Stimulated activated CD4-positive, alpha-beta T cell treated with anti-CD3 and anti-CD28 coated beads, TNF-alpha, amount 100 ng/mL, for 24 hours (primary cell): ENCODE data around the gene RCSD1.

Source experiments
- DNase-seq, 3 experiments: peaks; one replicate each; pipeline ENCODE4 v3.0.0-alpha.2; 2020; ENCODE audit warnings: low read depth in 3 of 3

Gene RCSD1

DNA sequence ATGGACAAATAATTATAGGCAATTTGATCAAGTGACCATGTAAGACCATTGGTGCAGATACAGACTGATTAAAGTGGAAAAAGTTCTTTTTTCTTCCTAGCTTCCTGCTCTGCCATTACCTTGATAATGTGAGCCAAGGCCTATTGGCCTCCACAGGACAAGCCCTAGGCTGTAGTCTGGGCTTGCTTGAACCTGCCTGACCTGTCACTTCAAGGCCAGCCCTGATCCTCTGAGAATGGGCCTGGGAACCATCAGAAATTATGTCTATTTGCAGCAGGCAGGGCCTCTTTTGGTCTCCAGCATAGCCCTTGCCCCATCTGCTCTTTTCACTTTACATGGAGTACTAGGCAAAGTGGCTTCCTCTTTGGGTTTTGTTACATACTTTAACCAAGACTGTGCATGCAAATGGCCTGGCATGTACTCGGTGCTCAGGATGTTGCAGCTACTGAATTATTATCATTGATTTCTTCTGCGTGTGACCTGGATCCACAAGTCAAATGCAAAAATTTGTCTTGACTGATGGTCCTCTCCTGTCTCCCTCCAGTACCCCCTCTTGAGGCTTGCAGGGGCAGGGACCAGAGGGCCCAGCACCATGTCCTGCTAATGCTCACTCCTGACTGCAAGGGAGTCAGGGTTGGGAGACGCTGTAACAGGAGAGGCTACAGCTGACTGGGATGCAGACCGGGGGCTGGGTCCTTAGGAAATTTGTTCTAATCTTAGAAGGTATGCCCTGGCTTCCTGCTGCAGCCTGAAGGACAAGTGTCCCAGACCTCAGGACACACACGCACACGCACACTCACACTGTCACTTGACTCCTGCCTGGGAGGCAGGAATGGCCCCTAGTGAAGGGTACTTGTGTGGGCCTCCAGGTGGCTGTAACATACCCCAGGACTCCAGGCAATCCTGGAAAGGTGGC, 39.4 kb downstream of the RCSD1 start:
- DNase-seq: no peak

GRCh38 chr1:167670563-167670962, 40.5 kb downstream of the RCSD1 start:
- DNase-seq: no peak

- DNase-seq: no peak
These were observed 41.9 kb downstream of the RCSD1 start for GRCh38 chr1:167671727-167672511.

DNA sequence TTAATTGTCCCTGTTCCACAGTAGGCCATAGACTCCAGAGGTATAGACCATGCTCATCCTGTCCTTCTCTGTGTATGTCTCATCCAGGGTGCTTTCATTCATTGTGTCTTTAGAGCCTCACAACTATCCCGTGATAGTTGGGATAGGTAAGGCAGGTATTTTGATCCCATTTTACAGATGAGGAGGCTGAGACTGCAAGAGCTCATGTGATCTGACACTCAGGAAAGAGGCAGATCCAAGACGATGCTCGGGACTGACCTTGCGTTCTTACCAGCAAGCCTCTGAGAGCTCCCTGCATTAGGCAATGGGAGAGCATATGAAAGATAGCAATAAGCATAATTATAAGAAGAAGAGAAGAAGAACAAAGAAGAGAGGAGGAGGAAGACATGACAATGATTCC, 42.8 kb downstream of the RCSD1 start:
- DNase-seq: no peak

DNA sequence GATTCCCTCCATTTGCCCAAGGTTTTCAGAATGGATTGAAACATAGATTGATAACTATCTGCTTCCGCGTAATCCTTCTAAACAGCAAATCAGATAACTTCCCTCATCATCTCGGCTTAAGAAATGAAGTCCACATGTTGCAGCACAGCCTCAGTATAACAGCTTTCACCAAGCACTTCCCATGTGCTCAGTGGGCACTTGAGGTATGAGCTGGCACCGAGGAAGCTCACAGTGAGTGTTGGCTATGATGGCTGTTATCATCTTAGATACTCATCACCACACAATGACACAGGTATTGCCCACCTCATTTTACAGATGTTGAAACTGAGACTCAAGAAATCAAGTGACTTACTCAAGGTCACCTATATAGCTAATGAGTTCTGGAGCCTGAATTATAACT, 43.2 kb downstream of the RCSD1 start:
- no peak for DNase-seq

DNA sequence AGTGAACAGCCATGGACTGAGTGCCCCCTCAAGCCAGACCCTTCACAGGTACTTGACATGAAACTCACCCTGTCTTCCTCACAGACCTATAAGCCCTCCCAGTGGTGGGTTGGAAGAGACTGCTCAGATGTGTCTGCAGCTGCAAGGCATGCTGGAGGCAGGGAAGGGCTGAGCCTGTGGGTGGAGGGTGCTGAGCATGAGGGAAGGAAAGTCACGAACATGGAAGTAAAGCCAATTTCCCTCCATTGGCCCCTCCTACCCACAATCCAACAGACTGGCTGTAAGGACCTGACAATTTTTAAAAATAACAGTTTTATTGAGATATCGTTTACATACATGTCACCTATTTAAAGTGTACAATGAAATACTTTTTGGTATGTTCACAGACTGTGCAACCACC, 44.1 kb downstream of the RCSD1 start:
- DNase-seq: no peak

GRCh38 chr1:167675440-167675839, 45.4 kb downstream of the RCSD1 start:
- DNase-seq: no peak

DNA sequence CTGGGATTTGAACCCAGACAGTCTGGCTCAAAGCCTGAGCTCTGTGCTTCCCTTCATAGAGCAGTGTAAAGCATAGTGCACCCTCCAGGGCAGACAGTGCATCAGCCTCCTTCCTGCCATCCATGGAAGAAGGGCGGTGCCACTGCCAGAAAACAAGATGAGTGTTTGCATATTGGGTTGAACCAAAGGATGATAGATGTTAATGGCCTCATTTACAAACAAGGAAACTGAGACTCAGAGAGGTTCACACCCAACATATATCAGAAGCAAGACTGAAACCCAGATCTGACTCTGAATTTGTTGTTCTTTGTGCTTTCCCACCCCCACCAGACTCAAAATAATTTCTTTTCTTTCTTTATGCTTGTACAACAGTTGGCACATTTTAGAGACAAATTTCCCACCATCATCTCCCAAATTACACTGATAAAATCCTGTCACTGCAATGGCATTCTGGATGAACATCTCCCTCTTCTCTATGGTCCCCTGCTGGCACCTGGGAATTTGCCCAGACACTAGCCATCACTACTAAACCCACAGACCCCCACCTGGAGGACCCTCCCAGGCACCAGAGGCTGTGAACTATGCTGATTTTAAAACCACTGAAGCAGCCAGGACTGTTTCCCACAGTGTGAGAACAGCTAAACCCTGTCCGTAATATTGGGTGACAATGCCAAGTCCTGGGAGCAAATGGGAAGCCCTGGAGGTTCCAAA, 46.3 kb downstream of the RCSD1 start:
- no peak for DNase-seq

GRCh38 chr1:167676916-167677848, 47.1 kb downstream of the RCSD1 start:
- no peak for DNase-seq

DNA sequence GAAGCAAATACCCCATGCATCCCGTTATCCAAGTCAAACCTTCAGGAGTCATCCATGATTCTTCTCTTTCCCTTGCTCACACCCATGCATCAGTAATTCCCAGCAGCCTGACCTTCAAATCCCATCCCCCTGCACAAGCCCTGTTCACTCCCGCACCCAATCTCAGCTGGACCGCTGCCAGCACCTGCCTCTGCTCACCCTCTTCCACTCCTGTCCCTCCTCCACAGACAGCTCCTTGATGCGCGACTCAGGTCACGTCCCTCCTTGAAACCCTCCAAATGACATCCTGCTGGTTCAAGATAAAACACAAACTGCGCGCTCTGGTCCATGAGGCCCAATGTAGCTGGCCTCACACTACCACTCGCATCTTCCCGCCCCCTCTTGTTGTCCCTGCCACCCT, 48.4 kb downstream of the RCSD1 start:
- DNase-seq: no peak

DNA sequence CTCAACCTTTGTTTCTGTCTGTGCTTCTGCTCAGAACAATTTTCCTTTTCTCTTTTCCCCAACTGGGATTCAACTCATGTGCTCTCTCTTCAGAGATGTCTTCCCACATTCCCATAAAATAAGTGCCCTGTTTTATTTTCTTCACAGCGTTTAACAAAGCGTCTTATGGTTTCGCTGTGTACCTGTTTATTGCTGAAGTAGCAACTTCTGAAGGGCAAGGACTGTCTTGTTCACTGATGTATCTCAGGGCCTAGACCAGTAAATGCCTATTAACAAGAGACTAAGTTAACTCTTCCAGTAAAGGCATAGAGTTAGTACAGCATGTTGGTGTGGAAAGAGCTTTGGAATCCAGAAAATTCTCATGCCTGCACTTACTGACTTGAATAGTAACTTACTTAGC, 48.8 kb downstream of the RCSD1 start:
- no peak for DNase-seq

DNA sequence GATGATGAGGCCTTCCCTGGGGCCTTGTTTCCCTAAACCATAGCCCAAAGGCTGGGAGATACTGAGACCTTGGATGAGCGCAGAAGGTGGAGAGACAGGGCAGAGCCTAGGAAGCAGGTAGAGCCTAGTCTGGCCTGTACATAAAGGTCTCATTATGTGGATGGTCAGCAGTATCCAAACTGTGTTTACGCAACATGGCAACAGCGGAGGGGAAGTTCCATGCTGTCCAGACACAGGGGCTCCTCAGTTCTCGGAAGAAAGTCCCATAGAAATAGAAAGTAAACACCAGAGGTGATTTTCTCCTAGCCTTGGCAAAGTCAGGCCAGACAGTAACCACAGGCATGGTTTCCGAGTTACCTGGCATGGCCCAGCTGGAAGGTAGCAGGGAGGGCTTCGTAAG, 49.7 kb downstream of the RCSD1 start:
- DNase-seq: no peak

GRCh38 chr1:167681024-167681423, 51.0 kb downstream of the RCSD1 start:
- DNase-seq: no peak

GRCh38 chr1:167681451-167682098, 51.5 kb downstream of the RCSD1 start:
- no peak for DNase-seq

DNA sequence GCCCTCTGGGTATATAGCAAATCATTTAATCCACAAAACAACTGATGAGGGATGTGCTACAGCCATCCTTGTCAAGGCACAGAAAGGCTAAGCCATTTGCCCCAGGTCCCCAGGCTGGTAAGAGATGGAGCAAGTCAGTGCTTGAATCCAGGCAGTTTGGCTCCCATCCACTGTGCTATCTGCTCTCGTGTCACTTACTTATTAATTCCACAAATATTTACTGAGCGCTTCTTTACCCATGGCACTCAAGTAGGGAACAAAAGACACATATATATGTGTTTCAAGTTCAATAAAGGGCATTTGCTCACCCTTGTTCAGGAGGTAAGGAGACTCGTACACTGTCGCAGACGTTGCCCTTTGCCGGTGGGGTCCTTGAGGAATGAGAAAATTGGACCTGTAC, 53.2 kb downstream of the RCSD1 start:
- no peak for DNase-seq

DNA sequence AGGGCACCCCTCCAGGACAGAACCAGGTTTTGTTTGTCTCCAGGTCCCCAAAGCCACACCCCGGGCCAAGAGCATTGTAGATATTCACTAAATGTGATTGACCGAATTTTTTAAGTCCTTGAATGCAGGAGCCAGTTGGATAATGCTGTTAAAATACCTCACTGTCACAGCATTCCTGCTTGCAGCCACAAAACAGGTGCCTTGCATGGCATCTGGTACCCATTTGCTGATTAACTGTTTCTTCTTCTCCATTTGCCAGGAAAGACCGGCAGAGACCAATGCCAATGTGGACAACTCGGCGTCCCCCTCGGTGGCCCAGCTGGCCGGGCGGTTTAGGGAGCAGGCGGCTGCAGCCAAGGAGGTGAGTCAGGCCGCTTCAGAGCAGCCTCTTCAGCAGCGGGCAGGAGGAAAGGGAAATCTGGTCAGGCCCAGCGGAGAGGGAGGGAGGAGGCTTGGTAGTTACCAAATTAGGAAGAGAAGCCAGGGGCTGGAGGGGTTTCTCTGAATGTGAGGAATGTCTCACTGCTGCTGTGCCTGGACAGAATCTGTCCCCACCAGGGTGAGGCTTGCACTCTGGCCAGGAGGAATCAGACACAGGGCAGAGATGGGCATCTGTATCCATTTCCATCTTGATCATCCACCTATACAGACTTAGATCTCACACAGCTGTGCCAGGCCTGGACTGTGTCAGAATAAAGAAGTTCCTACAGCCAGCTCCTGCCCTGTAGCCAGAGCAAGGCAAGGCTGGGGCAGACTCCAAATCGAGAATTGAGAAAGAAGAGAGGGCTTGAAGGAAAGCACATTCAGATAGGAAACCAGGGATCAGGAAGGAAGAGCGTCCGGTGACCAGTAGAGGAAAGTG, 53.8 kb downstream of the RCSD1 start:
- DNase-seq: no peak

GRCh38 chr1:167685844-167686243, 55.8 kb downstream of the RCSD1 start:
- no peak for DNase-seq

DNA sequence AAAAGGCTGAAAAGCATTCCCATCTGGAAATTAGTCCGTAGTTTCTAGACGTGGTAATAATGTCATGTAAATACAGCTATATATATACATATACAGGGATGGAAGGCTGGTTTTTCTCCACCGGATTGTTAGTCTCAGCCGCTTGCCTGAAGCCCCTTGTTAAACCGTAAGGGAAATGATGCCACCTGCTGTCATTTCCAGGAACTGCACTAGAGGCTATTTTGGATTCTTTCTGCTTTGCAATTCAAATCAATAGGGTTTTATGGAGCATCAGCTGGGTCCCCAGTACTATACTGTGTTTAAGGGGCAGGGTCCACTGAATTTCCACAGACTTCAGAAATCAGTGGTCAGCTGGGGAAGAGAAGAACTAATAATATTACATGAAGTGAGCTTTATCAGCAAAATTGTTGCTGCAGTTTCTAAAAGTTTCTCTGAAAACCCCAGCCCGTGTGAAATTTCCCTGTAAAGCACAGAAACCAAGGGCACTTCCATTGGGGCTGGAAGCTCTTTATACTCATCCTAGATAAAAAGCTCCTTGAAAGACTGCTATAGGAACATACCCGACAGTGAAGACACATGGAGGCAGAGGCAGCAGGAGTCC, 58.0 kb downstream of the RCSD1 start:
- DNase-seq: peak; percentile 65 to 80 (median 67)

DNA sequence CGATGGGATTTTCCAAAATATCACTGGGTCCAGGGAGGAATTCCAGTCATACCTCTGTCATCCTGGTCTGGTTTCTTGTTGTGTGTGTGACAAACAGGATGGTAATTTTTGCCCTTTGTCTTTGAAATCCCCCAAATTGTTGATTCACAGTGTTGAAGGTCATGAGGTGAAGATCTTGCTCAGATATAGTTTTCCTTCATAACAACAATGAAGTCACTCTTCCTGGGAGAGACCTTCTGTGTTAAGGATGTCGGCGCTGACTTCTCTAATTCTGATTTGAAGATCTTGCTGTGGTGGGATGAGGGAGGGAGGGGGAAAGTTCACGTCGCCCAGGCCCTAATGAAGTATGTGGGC, 59.5 kb downstream of the RCSD1 start:
- DNase-seq: no peak
